Umbilical cord (tissue), 2 donors: ENCODE measurements around the gene SMAD4. TPM values are rescaled to one million over a fixed set of nuclear protein-coding genes. Genes with fewer than 3 reads are reported as not detected.
A peak's percentile ranks its signal among the peaks of the same experiment; 100 is the strongest.
"Not testable (repeated sequence)": the region's sequence is repeated elsewhere in the genome, so short reads cannot be mapped to it uniquely, and the experiment has no call there.

ENCODE experiments used
- DNase-seq: peaks from one replicate; pipeline ENCODE4 v3.0.0-alpha.2; 2015; ENCODE audit warnings: low spot score
- total RNA-seq: library from RNA; depleted of rRNA; stranded (reverse); fragments of >200 nt; gene quantifications from one replicate; pipeline ENCODE4 v1.2.3, GENCODE V29; 2014; ENCODE audit warnings: low replicate concordance; ENCODE audit not compliant: insufficient read depth

Gene SMAD4
- total RNA-seq, 1 donor from 2014 or later, result 92.9 TPM

GRCh38 chr18:51070545-51070944, 40.5 kb downstream of the SMAD4 start:
- no peak for DNase-seq

- no peak for DNase-seq
Observed at GRCh38 chr18:51072586-51073313, 42.7 kb downstream of the SMAD4 start.

- DNase-seq, result no peak
Observed at GRCh38 chr18:51074605-51075004, 44.6 kb downstream of the SMAD4 start.

GRCh38 chr18:51076503-51076902, 46.5 kb downstream of the SMAD4 start:
- DNase-seq, result no peak

- no peak for DNase-seq
Observed at GRCh38 chr18:51077217-51077616, 47.2 kb downstream of the SMAD4 start.

- DNase-seq, result no peak
Observed at GRCh38 chr18:51078026-51078425, 48.0 kb downstream of the SMAD4 start.

- DNase-seq, result no peak
Observed at GRCh38 chr18:51082571-51083267, 52.7 kb downstream of the SMAD4 start.

- DNase-seq, result no peak
Observed at GRCh38 chr18:51083398-51083797, 53.4 kb downstream of the SMAD4 start.

- DNase-seq, result no peak
Observed at GRCh38 chr18:51088410-51088809, 58.4 kb downstream of the SMAD4 start.

GRCh38 chr18:51089691-51090090, 59.7 kb downstream of the SMAD4 start:
- no peak for DNase-seq

GRCh38 chr18:51091270-51091669, 61.3 kb downstream of the SMAD4 start:
- DNase-seq, result no peak

- DNase-seq, result no peak
Observed at GRCh38 chr18:51092117-51092516, 62.1 kb downstream of the SMAD4 start.

- DNase-seq, result not testable (repeated sequence)
Observed at GRCh38 chr18:51092967-51093366, 63.0 kb downstream of the SMAD4 start.

- DNase-seq, result peak; percentile 69
Observed at GRCh38 chr18:51097021-51097822, 67.2 kb downstream of the SMAD4 start.

- DNase-seq, result peak; percentile 26
Observed at GRCh38 chr18:51098082-51098481, 68.1 kb downstream of the SMAD4 start.

- DNase-seq, result no peak
Observed at GRCh38 chr18:51098513-51098912, 68.5 kb downstream of the SMAD4 start.

- DNase-seq, result no peak
Observed at GRCh38 chr18:51100385-51101120, 70.5 kb downstream of the SMAD4 start.

GRCh38 chr18:51107082-51107481, 77.1 kb downstream of the SMAD4 start:
- DNase-seq, result no peak

GRCh38 chr18:51107598-51108305, 77.7 kb downstream of the SMAD4 start:
- no peak for DNase-seq

- no peak for DNase-seq
Observed at GRCh38 chr18:51108330-51108729, 78.3 kb downstream of the SMAD4 start.
